ENCODE results near the gene STAU1. TPM values are rescaled to one million over a fixed set of nuclear protein-coding genes. Genes with fewer than 3 reads are reported as not detected.
A peak's percentile ranks its signal among the peaks of the same experiment; 100 is the strongest.

STAU1 gene
- total and polyA plus RNA-seq, 2 of the 13 experiments (the other 11 are each of a cell fraction or from before 2014, with no cell fraction given) = 119 to 133 TPM

DNA sequence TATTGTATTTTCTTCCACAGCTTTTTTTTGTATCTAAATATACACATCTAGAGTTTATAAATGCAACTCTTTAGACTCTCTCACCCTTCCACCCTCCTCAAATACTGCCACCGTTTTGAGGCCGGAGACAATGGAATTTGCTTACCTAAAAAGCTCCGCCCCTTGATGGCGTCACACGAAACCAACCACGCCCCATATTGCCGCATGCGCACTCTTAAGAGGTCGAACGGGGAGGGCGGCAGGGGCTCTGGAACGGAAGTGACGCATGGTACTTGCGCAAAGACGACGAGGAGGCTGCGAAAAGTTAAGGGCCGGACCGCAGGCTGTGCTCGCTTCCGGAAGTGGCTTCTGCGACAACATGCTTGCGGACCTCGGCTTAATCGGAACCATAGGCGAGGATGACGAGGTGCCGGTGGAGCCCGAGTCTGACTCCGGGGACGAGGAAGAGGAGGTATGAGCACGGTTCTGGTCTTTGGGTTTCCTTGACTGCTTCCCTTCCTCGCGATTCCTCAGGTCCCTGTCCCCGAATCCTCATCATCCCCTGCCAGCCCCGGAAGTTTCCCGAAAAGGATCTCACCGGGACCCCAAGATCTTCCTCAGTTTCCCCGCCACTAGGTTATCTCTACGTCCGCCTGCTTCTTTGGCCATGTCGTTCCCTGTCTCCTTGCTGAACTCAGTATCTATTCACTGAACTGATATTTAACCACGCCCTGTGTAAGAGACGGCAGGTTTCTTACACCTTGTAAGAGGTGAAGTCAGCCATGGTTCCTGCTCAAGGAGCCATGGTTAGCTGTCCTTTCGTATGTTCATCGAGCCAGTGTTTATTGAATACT, 31.2 kb upstream of the STAU1 start, which contains the start of gene DDX27 (continued):
- TF ChIP-seq, protein P1, sequence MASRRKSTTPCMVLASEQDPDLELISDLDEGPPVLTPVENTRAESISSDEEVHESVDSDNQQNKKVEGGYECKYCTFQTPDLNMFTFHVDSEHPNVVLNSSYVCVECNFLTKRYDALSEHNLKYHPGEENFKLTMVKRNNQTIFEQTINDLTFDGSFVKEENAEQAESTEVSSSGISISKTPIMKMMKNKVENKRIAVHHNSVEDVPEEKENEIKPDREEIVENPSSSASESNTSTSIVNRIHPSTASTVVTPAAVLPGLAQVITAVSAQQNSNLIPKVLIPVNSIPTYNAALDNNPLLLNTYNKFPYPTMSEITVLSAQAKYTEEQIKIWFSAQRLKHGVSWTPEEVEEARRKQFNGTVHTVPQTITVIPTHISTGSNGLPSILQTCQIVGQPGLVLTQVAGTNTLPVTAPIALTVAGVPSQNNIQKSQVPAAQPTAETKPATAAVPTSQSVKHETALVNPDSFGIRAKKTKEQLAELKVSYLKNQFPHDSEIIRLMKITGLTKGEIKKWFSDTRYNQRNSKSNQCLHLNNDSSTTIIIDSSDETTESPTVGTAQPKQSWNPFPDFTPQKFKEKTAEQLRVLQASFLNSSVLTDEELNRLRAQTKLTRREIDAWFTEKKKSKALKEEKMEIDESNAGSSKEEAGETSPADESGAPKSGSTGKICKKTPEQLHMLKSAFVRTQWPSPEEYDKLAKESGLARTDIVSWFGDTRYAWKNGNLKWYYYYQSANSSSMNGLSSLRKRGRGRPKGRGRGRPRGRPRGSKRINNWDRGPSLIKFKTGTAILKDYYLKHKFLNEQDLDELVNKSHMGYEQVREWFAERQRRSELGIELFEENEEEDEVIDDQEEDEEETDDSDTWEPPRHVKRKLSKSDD (CRISPR knock-in tag; IDR thresholded peaks at IDR 0.05; ENCODE audit: low read depth) = peak; percentile 75; the same call in 1 of the 2 replicates
- TF ChIP-seq, protein P2, sequence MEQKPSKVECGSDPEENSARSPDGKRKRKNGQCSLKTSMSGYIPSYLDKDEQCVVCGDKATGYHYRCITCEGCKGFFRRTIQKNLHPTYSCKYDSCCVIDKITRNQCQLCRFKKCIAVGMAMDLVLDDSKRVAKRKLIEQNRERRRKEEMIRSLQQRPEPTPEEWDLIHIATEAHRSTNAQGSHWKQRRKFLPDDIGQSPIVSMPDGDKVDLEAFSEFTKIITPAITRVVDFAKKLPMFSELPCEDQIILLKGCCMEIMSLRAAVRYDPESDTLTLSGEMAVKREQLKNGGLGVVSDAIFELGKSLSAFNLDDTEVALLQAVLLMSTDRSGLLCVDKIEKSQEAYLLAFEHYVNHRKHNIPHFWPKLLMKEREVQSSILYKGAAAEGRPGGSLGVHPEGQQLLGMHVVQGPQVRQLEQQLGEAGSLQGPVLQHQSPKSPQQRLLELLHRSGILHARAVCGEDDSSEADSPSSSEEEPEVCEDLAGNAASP (CRISPR knock-in tag; IDR thresholded peaks at IDR 0.05; ENCODE audit: borderline replicate concordance) = peak; percentile 79; the same call in 1 of the 2 replicates
- TF ChIP-seq ESRRA (CRISPR knock-in tag; IDR thresholded peaks at IDR 0.05; ENCODE audit: low read depth) (peak; percentile 34; the same call in 1 of the 2 replicates), SP140L (CRISPR knock-in tag; IDR thresholded peaks at IDR 0.05; ENCODE audit: borderline replicate concordance) (no peak), ZNF703 (CRISPR knock-in tag; IDR thresholded peaks at IDR 0.05; ENCODE audit: borderline replicate concordance) (no peak), ZNF10 (CRISPR knock-in tag; IDR thresholded peaks at IDR 0.05; ENCODE audit: borderline replicate concordance, low read depth) (no peak), U2AF2 (IDR thresholded peaks at IDR 0.05; ENCODE audit: low read depth, low read length) (no peak), SNAI1 (CRISPR knock-in tag; IDR thresholded peaks at IDR 0.05; ENCODE audit: borderline replicate concordance) (0 out of 2 replicates have a peak, but pooled peaks have one; percentile 11), ZNF34 (CRISPR knock-in tag; IDR thresholded peaks at IDR 0.05; ENCODE audit: borderline replicate concordance) (no peak), PAX8 (CRISPR knock-in tag; IDR thresholded peaks at IDR 0.05; ENCODE audit: borderline replicate concordance) (no peak), FOXJ3 (CRISPR knock-in tag; IDR thresholded peaks at IDR 0.05; ENCODE audit: borderline replicate concordance) (no peak), HNF4A (CRISPR knock-in tag; IDR thresholded peaks at IDR 0.05) (no peak), BHLHE40 (IDR thresholded peaks at IDR 0.05; ENCODE audit: low read length) (no peak), ZNF354B (CRISPR knock-in tag; IDR thresholded peaks at IDR 0.05) (peak; percentile 95; the same call in 1 of the 2 replicates)
- TF ChIP-seq, protein P3, sequence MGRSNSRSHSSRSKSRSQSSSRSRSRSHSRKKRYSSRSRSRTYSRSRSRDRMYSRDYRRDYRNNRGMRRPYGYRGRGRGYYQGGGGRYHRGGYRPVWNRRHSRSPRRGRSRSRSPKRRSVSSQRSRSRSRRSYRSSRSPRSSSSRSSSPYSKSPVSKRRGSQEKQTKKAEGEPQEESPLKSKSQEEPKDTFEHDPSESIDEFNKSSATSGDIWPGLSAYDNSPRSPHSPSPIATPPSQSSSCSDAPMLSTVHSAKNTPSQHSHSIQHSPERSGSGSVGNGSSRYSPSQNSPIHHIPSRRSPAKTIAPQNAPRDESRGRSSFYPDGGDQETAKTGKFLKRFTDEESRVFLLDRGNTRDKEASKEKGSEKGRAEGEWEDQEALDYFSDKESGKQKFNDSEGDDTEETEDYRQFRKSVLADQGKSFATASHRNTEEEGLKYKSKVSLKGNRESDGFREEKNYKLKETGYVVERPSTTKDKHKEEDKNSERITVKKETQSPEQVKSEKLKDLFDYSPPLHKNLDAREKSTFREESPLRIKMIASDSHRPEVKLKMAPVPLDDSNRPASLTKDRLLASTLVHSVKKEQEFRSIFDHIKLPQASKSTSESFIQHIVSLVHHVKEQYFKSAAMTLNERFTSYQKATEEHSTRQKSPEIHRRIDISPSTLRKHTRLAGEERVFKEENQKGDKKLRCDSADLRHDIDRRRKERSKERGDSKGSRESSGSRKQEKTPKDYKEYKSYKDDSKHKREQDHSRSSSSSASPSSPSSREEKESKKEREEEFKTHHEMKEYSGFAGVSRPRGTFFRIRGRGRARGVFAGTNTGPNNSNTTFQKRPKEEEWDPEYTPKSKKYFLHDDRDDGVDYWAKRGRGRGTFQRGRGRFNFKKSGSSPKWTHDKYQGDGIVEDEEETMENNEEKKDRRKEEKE (IDR thresholded peaks at IDR 0.05) = no peak
- TF ChIP-seq, protein P4, sequence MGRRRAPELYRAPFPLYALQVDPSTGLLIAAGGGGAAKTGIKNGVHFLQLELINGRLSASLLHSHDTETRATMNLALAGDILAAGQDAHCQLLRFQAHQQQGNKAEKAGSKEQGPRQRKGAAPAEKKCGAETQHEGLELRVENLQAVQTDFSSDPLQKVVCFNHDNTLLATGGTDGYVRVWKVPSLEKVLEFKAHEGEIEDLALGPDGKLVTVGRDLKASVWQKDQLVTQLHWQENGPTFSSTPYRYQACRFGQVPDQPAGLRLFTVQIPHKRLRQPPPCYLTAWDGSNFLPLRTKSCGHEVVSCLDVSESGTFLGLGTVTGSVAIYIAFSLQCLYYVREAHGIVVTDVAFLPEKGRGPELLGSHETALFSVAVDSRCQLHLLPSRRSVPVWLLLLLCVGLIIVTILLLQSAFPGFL (CRISPR knock-in tag; IDR thresholded peaks at IDR 0.05) = no peak
- TF ChIP-seq, protein P5, sequence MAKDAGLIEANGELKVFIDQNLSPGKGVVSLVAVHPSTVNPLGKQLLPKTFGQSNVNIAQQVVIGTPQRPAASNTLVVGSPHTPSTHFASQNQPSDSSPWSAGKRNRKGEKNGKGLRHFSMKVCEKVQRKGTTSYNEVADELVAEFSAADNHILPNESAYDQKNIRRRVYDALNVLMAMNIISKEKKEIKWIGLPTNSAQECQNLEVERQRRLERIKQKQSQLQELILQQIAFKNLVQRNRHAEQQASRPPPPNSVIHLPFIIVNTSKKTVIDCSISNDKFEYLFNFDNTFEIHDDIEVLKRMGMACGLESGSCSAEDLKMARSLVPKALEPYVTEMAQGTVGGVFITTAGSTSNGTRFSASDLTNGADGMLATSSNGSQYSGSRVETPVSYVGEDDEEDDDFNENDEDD (CRISPR knock-in tag; IDR thresholded peaks at IDR 0.05; ENCODE audit: borderline replicate concordance) = peak; percentile 78; the same call in 1 of the 2 replicates
